Thyroid gland (tissue), 4 donors: Measurements from ENCODE around the gene ASZ1. TPM values are rescaled to one million over a fixed set of nuclear protein-coding genes. Genes with fewer than 3 reads are reported as not detected.

ENCODE experiments used
- DNase-seq, 2 donors: peaks; one replicate each; pipeline ENCODE4 v3.0.0-alpha.2; 2019
- H3K27ac ChIP-seq, 3 donors: fragments of 200-600 bp; sonication (generic); 1 replicate in 2 of 3; 2 replicates in 1 of 3; pipeline ENCODE4 v1.5.1; 2016 to 2019; ENCODE audit warnings: mild to moderate bottlenecking in 1 of 3, moderate library complexity in 1 of 3
- H3K27me3 ChIP-seq: fragments of 200-600 bp; sonication (generic); one replicate; pipeline ENCODE4 v1.5.1; 2019
- H3K36me3 ChIP-seq, 2 donors: fragments of 200-600 bp; sonication (generic); one replicate each; pipeline ENCODE4 v1.5.1; 2016 to 2019
- H3K4me1 ChIP-seq, 2 donors: fragments of 200-600 bp; sonication (generic); one replicate each; pipeline ENCODE4 v1.5.1; 2017 to 2019
- H3K4me3 ChIP-seq, 3 donors: fragments of 200-600 bp; sonication (generic); replicated peaks in 1 of 3; 1 replicate in 2 of 3; 2 replicates in 1 of 3; pipeline ENCODE4 v1.5.1; 2016; ENCODE audit warnings: mild to moderate bottlenecking in 1 of 3
- H3K9me3 ChIP-seq: fragments of 200-600 bp; sonication (generic); one replicate; pipeline ENCODE4 v1.5.1; 2017
- CTCF ChIP-seq, 6 experiments: fragments of 200-600 bp in 3 of 6; fragments of 450-650 bp in 3 of 6; sonication (generic) in 3 of 6; IDR thresholded peaks; one replicate each; pipeline ENCODE4 v1.5.1; 2016 to 2019; ENCODE audit warnings: antibody characterized with exemption in 6 of 6, mild to moderate bottlenecking in 2 of 6, inconsistent platforms in 1 of 6, moderate library complexity in 1 of 6
- POLR2A ChIP-seq, 2 donors: fragments of 450-650 bp; IDR thresholded peaks; one replicate each; pipeline ENCODE4 v1.6.1; 2017; ENCODE audit warnings: antibody characterized with exemption in 2 of 2, mild to moderate bottlenecking in 2 of 2, moderate library complexity in 1 of 2
- WGBS, 2 donors: methylation state at CpG; one replicate each; pipeline ENCODE4 v1.1.5; 2017; 5-methylcytosine and 5-hydroxymethylcytosine counted together
- intact Hi-C: fragments of 100-400 bp; cut with DNase I; formaldehyde crosslinking; loops from one replicate; pipeline ENCODE4 v1.15.1; 2023
- total RNA-seq, 4 donors: library from RNA; depleted of rRNA; stranded (reverse); fragments of >200 nt; gene quantifications; one replicate each; pipeline ENCODE4 v1.2.3, GENCODE V29; 2016

The ASZ1 gene
- total RNA-seq, 4 donors from 2014 or later = not detected

- TF ChIP-seq CTCF (IDR thresholded peaks at IDR 0.05) (no peak), POLR2A (IDR thresholded peaks at IDR 0.05) (no peak)
- WGBS, 2 donors = 78% methylated on average over 5 of the region's 5 CpGs
- intact Hi-C loops = loop anchor here (10.0 kb wide), 1 partner anchor 170 kb away; no protein-coding TSS in a partner anchor
- no peak for DNase-seq
- Histone ChIP-seq H3K27me3 (no peaks in the 10 kb centered on the region), H3K4me1 (no peaks in the 10 kb centered on the region), H3K36me3 (no peaks in the 10 kb centered on the region), H3K4me3 (no peak overlapping the region), H3K27ac (no peak overlapping the region), H3K9me3 (peaks cover 4% of the 10 kb centered on the region)
These were observed 42.5 kb downstream of the ASZ1 start for GRCh38 chr7:117384688-117385362.

- WGBS, 2 donors = 80 to 83% methylated on average over 3 of the region's 3 CpGs
- H3K4me3 ChIP-seq = no peak overlapping the region
- DNase-seq = no peak
These were observed 43.7 kb downstream of the ASZ1 start for GRCh38 chr7:117383483-117384189.

GRCh38 chr7:117383046-117383445, 44.2 kb downstream of the ASZ1 start:
- intact Hi-C loops = loop anchor here (10.0 kb wide), 1 partner anchor 168 kb away; no protein-coding TSS in a partner anchor

More at GRCh38 chr7:117383483-117384189, 43.7 kb downstream of the ASZ1 start:
- TF ChIP-seq POLR2A (IDR thresholded peaks at IDR 0.05) = no peak
- no peak for TF ChIP-seq CTCF (IDR thresholded peaks at IDR 0.05)
- H3K9me3 ChIP-seq = peaks cover 4% of the 10 kb centered on the region
- H3K27ac ChIP-seq = no peak overlapping the region
- H3K36me3 ChIP-seq = no peaks in the 10 kb centered on the region
- intact Hi-C loops = loop anchor here (10.0 kb wide), 1 partner anchor 169 kb away; no protein-coding TSS in a partner anchor
- no peaks in the 10 kb centered on the region for H3K4me1 ChIP-seq
- H3K27me3 ChIP-seq = no peaks in the 10 kb centered on the region

GRCh38 chr7:117381362-117381761, 45.9 kb downstream of the ASZ1 start:
- no peaks in the 10 kb centered on the region for H3K27me3 ChIP-seq
- no peak for TF ChIP-seq CTCF (IDR thresholded peaks at IDR 0.05)
- no peak for TF ChIP-seq POLR2A (IDR thresholded peaks at IDR 0.05)
- H3K9me3 ChIP-seq = peaks cover 4% of the 10 kb centered on the region
- H3K27ac ChIP-seq = no peak overlapping the region
- intact Hi-C loops = loop anchor here (10.0 kb wide), 1 partner anchor 167 kb away; no protein-coding TSS in a partner anchor
- no peak for DNase-seq
- H3K4me1 ChIP-seq = no peaks in the 10 kb centered on the region
- H3K36me3 ChIP-seq = no peaks in the 10 kb centered on the region
- no peak overlapping the region for H3K4me3 ChIP-seq

More at GRCh38 chr7:117383046-117383445, 44.2 kb downstream of the ASZ1 start:
- Histone ChIP-seq H3K36me3 (no peaks in the 10 kb centered on the region), H3K4me3 (no peak overlapping the region), H3K27ac (no peak overlapping the region), H3K4me1 (no peaks in the 10 kb centered on the region), H3K27me3 (no peaks in the 10 kb centered on the region), H3K9me3 (peaks cover 4% of the 10 kb centered on the region)
- 87 to 89% methylated on average over 2 of the region's 2 CpGs for WGBS, 2 donors
- no peak for TF ChIP-seq POLR2A (IDR thresholded peaks at IDR 0.05)
- no peak for TF ChIP-seq CTCF (IDR thresholded peaks at IDR 0.05)
- DNase-seq = no peak

- H3K4me1 ChIP-seq = no peaks in the 10 kb centered on the region
- 71 to 80% methylated on average over 2 of the region's 2 CpGs for WGBS, 2 donors
- H3K36me3 ChIP-seq = no peaks in the 10 kb centered on the region
- TF ChIP-seq CTCF (IDR thresholded peaks at IDR 0.05) = no peak
- TF ChIP-seq POLR2A (IDR thresholded peaks at IDR 0.05) = no peak
- intact Hi-C loops = no loop called here
- H3K27me3 ChIP-seq = no peaks in the 10 kb centered on the region
- no peak for DNase-seq
- no peak overlapping the region for H3K27ac ChIP-seq
- H3K9me3 ChIP-seq = no peaks in the 10 kb centered on the region
- H3K4me3 ChIP-seq = no peak overlapping the region
These were observed 51.9 kb downstream of the ASZ1 start for GRCh38 chr7:117375380-117375779.
